ENCODE data around the gene NFRKB.

NFRKB gene

DNA sequence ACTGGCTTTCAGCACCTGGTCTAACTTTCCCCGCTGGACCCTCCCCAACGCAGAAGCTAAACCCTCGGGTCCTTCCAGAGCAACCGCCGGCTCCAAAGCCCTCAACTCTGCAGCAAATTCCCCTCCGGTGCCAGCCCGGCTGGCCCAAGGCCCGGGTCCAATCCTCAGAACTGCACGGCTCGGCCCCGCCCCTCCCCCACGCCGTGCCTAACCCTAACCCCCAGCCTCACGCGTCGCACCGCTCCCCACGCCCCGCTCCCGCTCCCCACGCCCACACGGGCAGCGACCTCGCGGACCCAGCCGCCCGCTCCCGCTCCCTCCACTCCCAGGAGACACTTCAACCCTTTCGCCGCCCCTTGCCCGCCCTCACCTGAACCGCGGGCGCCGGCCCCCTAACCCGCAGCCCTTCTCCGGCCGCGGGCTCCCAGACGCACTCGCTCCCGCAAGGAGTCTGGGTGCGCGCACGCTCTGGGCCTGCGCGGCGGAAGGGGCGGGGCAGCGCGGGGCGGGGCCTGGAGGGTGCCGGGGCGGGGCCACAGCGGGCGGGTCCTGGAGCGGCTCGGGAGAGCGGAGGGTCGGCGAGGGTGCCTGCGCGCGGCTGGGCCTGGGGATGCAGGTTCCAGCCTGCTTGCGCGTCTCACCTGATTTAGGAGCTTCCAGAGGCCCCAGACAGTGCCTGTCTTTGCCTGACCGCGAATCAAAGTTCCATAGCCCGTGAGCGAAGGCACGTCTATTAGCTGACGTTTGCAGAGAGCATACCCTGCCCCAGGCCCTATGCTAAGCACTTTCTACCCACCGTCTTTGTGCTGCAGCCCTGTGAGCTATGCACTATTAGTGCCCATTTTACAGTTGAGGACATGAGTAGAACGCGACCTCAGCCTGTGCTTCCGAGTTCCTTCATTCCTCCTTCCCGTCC is at the start of gene NFRKB:
Gene NFRKB, minus strand, starts transcription at position 453 of the 916 bp plus-strand sequence. CDS start 2,729 bp downstream, outside the sequence.
- peak; percentile 90 for DNase-seq

DNA sequence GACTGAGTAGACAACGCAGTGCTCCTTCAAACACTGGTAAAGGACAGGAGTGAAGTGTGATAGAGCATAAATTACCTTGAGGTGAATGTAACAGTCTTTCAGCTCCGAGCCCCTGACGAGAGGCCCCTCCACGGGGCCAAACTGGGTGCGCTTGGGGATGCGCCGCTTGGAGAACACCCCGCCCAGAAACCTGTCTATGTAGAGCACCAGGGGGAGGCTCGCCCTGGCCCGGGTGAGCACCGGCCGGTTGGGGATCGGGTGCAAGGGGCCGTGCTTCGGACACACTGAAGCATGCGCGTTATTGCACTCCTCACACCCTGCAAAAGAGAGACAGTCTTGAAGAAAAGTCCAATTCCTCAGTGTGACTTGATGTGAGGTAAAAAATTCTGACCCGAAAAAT is 49.3 kb upstream of the NFRKB start:
- DNase-seq, result no peak

GRCh38 chr11:129943036-129943435 is 47.7 kb upstream of the NFRKB start:
- DNase-seq, result no peak

DNA sequence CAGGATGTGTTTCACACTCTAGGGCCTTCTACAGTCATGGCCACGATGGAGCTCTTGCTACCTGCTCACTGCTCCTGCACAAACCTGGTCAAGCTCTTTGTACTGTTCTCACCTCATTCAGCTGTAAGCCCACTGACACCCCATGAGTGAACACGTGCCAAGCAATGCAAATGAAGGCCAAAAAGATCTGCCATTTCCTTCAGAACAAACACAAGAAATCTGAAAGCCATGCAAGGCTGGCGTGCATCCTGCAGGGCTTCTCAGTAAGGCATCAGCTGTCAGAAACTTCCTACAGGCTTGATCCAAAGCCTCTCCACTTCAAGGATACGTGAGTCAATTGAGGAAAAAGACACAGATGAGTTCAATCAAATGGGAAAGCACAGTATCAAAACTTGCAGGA is 44.1 kb upstream of the NFRKB start:
- no peak for DNase-seq

DNA sequence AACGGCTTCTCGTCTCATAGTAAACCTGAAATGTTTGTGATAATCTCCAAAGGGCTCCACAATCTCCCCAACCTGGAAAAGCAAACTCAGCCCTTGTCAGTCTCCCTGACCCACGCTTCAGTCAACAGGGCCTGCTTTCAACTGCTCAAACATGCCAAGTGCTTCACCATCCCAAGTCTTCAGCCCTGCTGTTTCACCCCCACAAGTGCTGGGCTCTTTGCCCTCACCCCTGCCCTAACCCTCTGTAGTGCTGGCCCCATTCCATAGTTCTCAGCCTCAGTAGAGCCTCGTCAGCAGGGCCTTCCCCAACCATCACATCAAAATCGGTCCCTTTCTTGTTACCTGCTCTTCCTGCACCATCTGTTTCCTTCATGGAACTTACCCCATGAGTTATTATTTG is 43.4 kb upstream of the NFRKB start:
- DNase-seq, result no peak

DNA sequence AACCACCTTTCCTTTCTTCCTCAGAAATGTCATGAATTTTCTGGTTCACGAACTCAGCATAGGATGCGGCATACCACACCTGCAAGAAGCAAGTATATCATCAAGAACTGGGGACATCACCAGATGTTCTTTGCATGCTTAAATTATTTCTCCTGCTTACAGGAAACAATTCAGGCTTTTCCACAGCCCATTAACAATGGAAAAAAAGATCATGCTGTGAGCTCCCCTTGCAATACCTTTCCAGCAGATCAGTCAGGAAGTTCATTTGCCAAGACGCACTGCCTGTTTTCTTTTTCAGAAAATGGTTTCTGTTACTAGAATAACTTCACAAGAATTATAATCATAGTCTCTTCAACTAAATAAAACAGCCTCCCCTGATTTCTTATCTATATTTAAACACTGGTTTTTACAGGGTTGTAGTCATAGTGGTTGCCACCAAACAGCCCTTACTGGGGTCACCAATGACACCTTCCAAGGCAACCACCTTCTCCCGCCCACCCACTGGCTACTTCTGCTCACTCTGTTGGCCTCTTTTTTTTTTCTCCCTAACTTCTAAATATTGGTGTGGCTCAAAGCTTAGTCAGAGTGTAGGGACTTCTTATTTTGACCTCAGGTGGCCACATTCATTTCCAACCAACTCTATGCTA is 42.3 kb upstream of the NFRKB start:
- no peak for DNase-seq

GRCh38 chr11:129935723-129936122 is 40.3 kb upstream of the NFRKB start:
- DNase-seq, result no peak

GRCh38 chr11:129933891-129934290 is 38.5 kb upstream of the NFRKB start:
- DNase-seq, result no peak

- DNase-seq, result no peak
Measured at GRCh38 chr11:129933262-129933661, 37.9 kb upstream of the NFRKB start.

DNA sequence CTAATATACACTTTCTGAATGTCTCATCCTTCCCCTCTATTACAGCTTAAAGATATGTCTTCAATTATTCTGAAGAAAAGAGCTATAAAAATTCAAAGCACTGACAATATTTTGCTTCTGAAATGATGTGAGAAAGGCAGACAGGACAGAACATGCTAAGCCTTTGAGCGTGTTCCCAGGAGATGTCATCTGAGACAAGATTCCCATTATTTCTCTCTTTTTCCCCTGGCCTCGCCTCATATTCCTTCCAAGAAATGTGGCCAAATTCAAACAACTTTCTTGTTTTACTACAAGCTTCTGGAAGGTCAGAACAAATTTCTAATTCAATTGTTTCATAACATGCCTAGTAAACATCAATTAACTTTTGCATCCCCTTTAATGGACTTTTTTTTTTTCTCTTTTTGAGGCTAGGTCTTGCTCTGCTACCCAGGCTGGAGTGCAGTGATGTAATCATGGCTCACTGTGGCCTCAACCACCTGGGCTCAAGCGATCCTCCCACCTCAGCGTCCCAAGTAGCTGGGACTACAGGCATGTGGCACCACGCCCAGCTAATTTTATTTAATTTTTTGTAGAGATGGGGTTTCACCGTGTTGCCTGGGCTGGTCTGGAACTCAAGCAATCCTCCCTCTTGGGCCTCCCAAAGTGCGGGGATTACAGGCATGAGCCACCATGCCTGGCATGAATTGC is 37.1 kb upstream of the NFRKB start:
- DNase-seq, result no peak

DNA sequence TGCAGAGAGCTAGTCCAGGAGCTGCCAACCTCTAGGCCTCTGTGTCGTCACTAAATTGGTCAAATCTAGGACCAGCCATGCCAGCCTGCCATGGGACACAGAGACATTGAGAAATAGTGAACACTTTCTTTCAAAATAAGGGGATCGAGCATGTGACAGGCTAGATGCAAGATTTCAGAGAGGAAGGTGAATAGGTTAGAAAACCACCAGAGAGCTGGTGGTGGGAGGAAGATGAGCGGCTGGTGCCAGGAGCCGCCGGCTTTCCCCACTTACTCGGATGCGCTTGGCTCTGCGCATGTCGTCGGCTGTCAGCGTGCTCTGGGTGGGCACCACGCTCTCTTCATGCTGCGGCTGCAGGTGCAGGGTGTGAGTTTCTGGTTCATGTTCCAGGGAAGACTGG is 35.4 kb upstream of the NFRKB start:
- DNase-seq, result no peak

DNA sequence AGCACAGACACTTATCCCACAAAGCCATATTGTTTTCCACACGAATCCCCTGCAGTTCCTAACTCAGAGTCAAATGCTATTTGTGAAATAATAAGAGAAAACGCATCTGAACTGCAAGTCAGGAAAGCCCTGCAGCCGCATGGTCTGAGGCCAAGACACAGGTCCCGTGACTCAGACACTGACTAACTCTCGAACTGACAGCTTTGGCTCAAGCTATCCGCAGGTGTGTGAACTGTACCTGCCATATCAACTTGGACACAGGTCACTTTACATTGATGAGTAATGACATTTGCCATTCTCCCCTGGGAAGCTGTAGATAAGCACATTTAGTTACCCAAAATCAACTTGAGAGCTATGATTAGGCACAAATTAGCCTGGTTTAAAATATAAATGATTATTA is 34.9 kb upstream of the NFRKB start:
- no peak for DNase-seq

DNA sequence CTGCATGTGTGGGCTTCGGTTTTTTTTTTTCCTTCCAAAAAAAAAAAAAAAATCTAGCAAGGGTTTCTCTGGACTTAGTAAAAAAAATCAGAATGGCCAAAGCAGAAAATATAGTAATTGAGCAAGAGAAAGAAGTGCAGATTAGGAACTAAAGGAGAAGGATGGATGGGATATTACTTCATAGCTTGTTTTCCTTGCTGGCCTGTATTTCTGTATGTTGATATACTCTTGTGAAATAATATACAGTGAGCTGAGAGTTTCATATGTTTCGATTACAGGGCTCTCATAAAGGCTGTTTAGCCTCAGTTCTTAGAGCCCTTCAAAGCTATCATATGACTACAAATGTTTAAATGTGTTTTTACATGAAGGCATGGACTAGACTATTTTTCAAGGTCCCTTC is 34.3 kb upstream of the NFRKB start:
- DNase-seq, result no peak

DNA sequence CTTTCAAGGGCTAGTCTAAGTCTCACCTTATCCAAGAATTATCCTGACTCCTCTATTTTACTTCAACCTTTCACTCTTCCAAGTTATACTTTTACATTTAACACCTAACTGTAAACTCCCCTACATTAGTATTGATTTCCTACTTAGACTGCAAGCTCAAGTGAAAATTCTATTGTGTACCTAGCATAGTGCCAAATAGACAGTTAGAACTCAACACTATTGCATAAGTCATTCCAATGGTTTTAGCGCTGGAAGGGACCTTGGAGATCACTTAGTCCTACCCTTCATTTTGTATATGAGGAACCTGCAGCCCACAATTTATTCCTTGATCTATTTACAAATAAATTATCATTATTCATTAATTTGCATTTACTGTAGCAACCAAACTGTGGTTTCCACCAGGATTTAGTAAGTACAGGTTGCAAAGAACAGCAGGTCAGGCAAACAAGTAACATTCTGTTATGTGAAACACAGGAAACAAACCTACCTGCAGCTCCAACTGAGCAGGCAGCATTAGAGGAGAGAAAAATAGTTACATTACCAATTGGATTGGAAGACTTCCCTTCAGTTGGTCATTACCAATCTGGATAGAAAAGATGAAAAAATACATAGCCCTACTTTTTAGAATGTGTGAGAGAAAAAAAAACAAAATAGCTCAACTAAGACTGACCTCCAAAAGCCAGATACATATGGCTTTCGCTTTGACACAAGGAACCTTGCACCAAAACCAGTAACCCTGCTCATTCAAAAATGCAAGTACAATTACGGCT is 33.7 kb upstream of the NFRKB start:
- DNase-seq, result no peak

- no peak for DNase-seq
Measured at GRCh38 chr11:129922674-129923073, 27.3 kb upstream of the NFRKB start.

DNA sequence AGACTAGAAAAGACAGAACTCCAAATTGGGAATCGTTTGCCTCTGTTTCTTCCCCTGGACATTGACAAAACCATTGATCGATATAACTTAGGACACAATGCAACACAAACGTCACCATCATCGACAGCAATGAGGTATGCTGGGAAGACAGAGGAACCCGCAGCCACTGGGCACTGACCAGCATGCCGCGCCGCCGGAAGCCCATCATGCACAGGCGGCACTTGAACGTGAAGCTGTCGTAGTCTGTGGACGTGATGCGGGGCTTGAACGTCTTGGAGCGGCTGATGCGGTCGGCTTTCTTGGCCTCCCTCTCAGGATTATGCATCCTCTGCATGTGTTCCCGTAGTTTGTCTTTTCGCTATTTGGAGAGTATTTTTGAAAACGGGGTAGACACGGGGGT is 23.0 kb upstream of the NFRKB start:
- DNase-seq, result no peak

- DNase-seq, result no peak
Measured at GRCh38 chr11:129917231-129917630, 21.9 kb upstream of the NFRKB start.

- DNase-seq, result no peak
Measured at GRCh38 chr11:129911298-129911697, 15.9 kb upstream of the NFRKB start.

DNA sequence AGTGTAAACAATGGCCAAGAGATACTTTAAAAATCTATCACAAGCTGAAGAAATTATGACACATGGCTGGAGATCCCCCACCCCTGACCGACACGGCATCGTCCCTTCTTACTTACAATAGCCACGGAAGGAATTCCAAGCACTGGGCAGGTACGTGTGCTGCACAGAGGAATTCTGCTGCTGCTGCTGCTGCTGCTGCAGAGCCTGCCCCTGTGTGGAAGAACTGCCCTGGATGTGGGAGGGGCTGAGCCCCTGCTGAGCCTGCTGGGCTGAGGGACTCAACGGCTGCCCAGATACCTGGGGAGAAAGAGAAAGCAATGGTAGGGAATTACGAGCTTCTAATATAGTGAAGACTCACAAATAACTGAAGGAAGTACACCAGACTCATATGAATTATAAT is 15.0 kb upstream of the NFRKB start:
- DNase-seq, result no peak

- DNase-seq, result no peak
Measured at GRCh38 chr11:129905402-129905801, 10.0 kb upstream of the NFRKB start.

GRCh38 chr11:129896062-129896461 is 684 bp upstream of the NFRKB start:
- no peak for DNase-seq

GRCh38 chr11:129894278-129895125 is 876 bp downstream of the NFRKB start:
- DNase-seq, result no peak
